Osteoblast (primary cell): ENCODE measurements around the gene SRSF9. TPM values are rescaled to one million over a fixed set of nuclear protein-coding genes. Genes with fewer than 3 reads are reported as not detected.

Source experiments
- DNase-seq: peaks from one replicate; pipeline ENCODE4 v3.0.0; 2011; ENCODE audit warnings: low spot score, mixed read lengths; ENCODE audit not compliant: insufficient read length; ENCODE audit errors: missing footprints
- H2AFZ ChIP-seq: 2 replicates; pipeline ENCODE4 v1.6.0; 2011; ENCODE audit warnings: mild to moderate bottlenecking, low read length
- H3K27ac ChIP-seq: 2 replicates; pipeline ENCODE4 v1.5.1; 2011; ENCODE audit warnings: mild to moderate bottlenecking, low read depth, low read length, moderate library complexity
- H3K27me3 ChIP-seq: 2 replicates; pipeline ENCODE4 v1.6.0; 2012; ENCODE audit warnings: mild to moderate bottlenecking, control low read depth, inconsistent platforms, low read length, moderate library complexity; ENCODE audit not compliant: insufficient read depth
- H3K36me3 ChIP-seq: 2 replicates; pipeline ENCODE4 v1.5.1; 2011; ENCODE audit warnings: mild to moderate bottlenecking, low read length, control low read depth, moderate library complexity; ENCODE audit not compliant: insufficient read depth
- H3K4me1 ChIP-seq: 2 replicates; pipeline ENCODE4 v1.5.1; 2011; ENCODE audit warnings: mild to moderate bottlenecking, low read length, control low read depth, moderate library complexity; ENCODE audit not compliant: insufficient read depth
- H3K4me2 ChIP-seq: 2 replicates; pipeline ENCODE4 v1.6.0; 2011; ENCODE audit warnings: mild to moderate bottlenecking, low read length; ENCODE audit not compliant: insufficient read depth
- H3K4me3 ChIP-seq: fragments of 200-600 bp; sonication (generic); 3 replicates; pipeline ENCODE4 v1.5.1; 2012; ENCODE audit warnings: mild to moderate bottlenecking, low read length, inconsistent platforms; ENCODE audit not compliant: insufficient read depth
- H3K79me2 ChIP-seq: 2 replicates; pipeline ENCODE4 v1.6.0; 2012; ENCODE audit warnings: mild to moderate bottlenecking, low read length, control low read depth, inconsistent platforms; ENCODE audit not compliant: insufficient read depth
- H3K9me3 ChIP-seq: 2 replicates; pipeline ENCODE4 v1.5.1; 2011; ENCODE audit warnings: low read depth, low read length, control low read depth
- H4K20me1 ChIP-seq: 2 replicates; pipeline ENCODE4 v1.6.0; 2012; ENCODE audit warnings: mild to moderate bottlenecking, low read length, control low read depth; ENCODE audit not compliant: insufficient read depth
- total RNA-seq: library from RNA; depleted of rRNA; stranded (reverse); fragments of >200 nt; gene quantifications from 2 replicates; pipeline ENCODE4 v1.2.3, GENCODE V29; 2012
- TF ChIP-seq, protein P1 (sequence below): IDR thresholded peaks from 2 replicates; pipeline ENCODE4 v1.5.1; 2011; ENCODE audit warnings: mild to moderate bottlenecking, low read depth, low read length, moderate library complexity; ENCODE audit errors: extremely low read depth

SRSF9 gene
- total RNA-seq, 1 donor, result 107 TPM

DNA sequence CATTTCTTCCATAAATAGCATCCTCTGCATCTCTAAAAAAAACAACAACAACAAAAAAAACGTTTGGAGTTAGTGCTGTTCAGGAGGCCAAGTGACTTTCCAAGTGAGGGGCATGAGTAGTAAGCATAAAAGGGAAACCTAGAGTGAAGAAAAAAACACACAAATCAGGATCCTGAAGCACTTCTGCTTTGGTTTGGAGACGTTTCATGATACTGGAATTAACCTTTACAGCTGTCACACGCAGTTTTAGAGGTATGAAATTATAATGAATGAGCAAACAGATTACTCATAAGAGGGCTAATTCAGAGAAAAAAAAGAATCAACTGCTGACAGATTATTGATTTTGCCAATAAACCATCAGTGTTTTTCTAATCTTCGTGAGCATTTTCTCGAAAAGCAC, 3.8 kb downstream of the SRSF9 start:
- Histone ChIP-seq H3K4me1 (peaks cover 10% of the 10 kb centered on the region), H3K4me3 (no peak overlapping the region), H3K4me2 (no peak overlapping the region), H3K9me3 (no peaks in the 10 kb centered on the region), H3K36me3 (peaks cover 61% of the 10 kb centered on the region), H3K27ac (no peak overlapping the region), H4K20me1 (peaks cover 44% of the 10 kb centered on the region), H3K79me2 (peaks cover 84% of the 10 kb centered on the region), H3K27me3 (no peaks in the 10 kb centered on the region), H2AFZ (no peak overlapping the region)
- no peak for DNase-seq
- TF ChIP-seq, protein P1, sequence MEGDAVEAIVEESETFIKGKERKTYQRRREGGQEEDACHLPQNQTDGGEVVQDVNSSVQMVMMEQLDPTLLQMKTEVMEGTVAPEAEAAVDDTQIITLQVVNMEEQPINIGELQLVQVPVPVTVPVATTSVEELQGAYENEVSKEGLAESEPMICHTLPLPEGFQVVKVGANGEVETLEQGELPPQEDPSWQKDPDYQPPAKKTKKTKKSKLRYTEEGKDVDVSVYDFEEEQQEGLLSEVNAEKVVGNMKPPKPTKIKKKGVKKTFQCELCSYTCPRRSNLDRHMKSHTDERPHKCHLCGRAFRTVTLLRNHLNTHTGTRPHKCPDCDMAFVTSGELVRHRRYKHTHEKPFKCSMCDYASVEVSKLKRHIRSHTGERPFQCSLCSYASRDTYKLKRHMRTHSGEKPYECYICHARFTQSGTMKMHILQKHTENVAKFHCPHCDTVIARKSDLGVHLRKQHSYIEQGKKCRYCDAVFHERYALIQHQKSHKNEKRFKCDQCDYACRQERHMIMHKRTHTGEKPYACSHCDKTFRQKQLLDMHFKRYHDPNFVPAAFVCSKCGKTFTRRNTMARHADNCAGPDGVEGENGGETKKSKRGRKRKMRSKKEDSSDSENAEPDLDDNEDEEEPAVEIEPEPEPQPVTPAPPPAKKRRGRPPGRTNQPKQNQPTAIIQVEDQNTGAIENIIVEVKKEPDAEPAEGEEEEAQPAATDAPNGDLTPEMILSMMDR, result no peak

DNA sequence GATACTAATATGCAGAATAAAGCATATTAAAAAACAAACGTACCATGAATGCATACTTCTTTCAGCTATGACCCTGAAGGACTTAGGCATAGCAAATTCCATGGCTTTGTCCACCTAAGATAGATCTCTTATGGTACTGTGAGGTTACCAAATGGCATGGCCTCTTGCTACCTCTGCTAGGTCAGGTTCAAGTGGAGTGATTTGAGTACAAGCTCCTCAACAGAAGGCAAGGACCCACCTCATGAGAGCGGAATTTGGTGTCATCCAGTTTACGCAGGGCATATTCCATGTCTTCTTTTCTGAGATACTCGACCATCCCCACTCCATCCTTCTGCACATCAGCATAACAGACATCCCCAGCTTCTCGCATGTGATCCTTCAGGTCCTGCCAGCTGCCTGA, 5.8 kb downstream of the SRSF9 start:
- H2AFZ ChIP-seq, result no peak overlapping the region
- H3K27ac ChIP-seq, result no peak overlapping the region
- DNase-seq, result no peak
- no peak overlapping the region for H3K4me3 ChIP-seq
- H4K20me1 ChIP-seq, result peaks cover 41% of the 10 kb centered on the region
- TF ChIP-seq, protein P1, result no peak
- H3K36me3 ChIP-seq, result peaks cover 78% of the 10 kb centered on the region
- no peak overlapping the region for H3K4me2 ChIP-seq
- peaks cover 4% of the 10 kb centered on the region for H3K4me1 ChIP-seq
- H3K27me3 ChIP-seq, result no peaks in the 10 kb centered on the region
- H3K79me2 ChIP-seq, result peaks cover 67% of the 10 kb centered on the region
- H3K9me3 ChIP-seq, result no peaks in the 10 kb centered on the region

DNA sequence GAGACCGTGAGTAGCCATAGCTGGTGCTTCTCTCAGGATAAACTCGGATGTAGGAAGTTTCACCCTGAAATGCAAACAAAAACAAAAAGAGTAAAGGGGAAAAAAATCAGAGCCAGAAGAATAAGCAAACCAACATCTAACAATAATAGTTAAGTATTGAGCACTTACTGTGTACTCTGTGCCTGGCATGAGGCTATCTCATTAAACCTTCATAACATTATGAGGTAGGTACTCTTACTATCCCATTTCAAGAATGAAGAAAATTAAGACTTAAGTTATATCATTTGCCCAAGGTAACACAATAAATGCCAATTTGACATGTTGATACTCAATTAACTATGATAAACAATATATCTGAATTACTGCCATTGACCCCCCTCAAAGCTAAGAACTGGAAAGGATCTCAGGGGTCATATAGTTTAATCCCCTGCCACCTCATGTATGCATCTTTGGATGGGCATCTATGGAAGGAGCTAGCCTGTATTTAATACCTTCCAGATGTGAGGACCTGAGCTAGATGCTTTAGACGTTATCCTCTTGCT, 7.4 kb downstream of the SRSF9 start:
- TF ChIP-seq, protein P1, result no peak
- no peak overlapping the region for H3K4me3 ChIP-seq
- no peaks in the 10 kb centered on the region for H3K4me1 ChIP-seq
- DNase-seq, result no peak
- no peaks in the 10 kb centered on the region for H3K27me3 ChIP-seq
- H3K4me2 ChIP-seq, result no peak overlapping the region
- no peaks in the 10 kb centered on the region for H3K9me3 ChIP-seq
- peaks cover 87% of the 10 kb centered on the region for H3K36me3 ChIP-seq
- H2AFZ ChIP-seq, result no peak overlapping the region
- peaks cover 27% of the 10 kb centered on the region for H4K20me1 ChIP-seq
- no peak overlapping the region for H3K27ac ChIP-seq
- peaks cover 52% of the 10 kb centered on the region for H3K79me2 ChIP-seq

DNA sequence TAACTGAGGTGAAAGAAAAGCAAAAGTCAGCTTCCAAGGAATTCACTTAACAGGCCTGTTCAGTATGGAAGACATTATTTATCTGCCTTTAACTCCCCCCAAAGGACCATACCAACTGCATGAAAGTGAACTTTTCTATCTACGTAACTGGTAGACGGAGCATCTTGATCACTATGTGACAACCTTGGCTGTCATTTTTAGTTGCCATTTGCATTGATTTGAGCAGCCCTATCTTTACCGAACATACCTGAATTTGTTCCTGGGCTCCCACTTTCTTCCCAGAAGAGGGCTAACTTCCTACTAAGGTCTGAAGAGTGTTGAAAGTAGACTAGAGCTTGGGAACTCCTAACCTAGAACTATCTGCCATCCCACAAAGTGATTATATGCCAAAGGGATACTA, 9.4 kb downstream of the SRSF9 start:
- no peak overlapping the region for H3K4me2 ChIP-seq
- H3K79me2 ChIP-seq, result peaks cover 39% of the 10 kb centered on the region
- H3K27ac ChIP-seq, result no peak overlapping the region
- no peak overlapping the region for H2AFZ ChIP-seq
- H4K20me1 ChIP-seq, result peaks cover 10% of the 10 kb centered on the region
- H3K36me3 ChIP-seq, result peaks cover 87% of the 10 kb centered on the region
- H3K9me3 ChIP-seq, result no peaks in the 10 kb centered on the region
- no peak for DNase-seq
- TF ChIP-seq, protein P1, result no peak
- no peak overlapping the region for H3K4me3 ChIP-seq
- H3K27me3 ChIP-seq, result no peaks in the 10 kb centered on the region
- no peaks in the 10 kb centered on the region for H3K4me1 ChIP-seq
